ENCODE results near the gene CACNA1F.
"Not testable (repeated sequence)": the region's sequence is repeated elsewhere in the genome, so short reads cannot be mapped to it uniquely, and the experiment has no call there.

CACNA1F gene

GRCh38 chrX:49192722-49193328 lies 40.3 kb downstream of the CACNA1F start:
- DNase-seq, result no peak

DNA sequence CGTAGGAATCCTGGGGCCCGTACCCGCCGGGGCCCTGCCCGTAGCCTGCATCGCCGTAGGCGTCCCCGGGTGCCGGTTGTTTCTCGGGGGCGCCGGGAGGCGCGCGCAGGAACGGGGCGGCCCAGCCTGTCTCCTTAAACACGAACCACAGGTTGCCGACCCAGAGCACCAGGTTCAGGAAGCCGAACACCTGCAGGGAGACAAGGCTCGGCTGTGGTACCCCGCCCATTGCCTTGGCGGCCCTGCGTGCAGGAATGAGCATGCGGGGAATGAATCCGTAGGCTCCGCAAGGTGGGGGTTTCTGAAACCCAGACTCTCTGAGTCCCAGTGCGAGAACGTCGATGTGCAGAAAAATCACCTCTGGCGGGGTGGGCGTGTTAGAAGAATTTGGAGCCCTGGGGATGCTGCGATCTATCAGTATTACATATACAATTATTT lies 41.5 kb downstream of the CACNA1F start:
- no peak for DNase-seq

- peak; percentile 83 for DNase-seq
These were observed 42.1 kb downstream of the CACNA1F start for GRCh38 chrX:49190821-49191573.

GRCh38 chrX:49189606-49190005 lies 43.5 kb downstream of the CACNA1F start:
- no peak for DNase-seq

GRCh38 chrX:49188468-49189076 lies 44.6 kb downstream of the CACNA1F start:
- no peak for DNase-seq

DNA sequence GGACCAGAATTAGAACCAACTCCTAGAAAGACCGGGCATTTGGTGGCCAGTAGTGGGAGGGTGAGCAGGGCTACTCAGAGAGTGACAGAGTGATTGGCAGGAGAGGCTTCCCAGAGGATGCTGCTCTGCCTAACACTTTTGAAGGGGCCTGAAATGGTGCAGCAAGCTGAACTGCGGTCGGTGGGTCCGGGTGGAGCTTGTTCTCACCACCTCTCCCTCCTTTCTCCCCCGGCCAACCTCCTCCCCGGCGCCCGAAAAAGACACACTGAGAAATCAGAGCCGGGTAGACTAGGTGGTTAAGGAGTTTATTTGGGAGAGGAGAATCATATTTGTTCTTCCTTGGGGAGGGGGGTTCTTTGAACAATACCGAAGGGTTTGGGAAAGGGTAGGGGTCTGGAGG lies 45.6 kb downstream of the CACNA1F start:
- DNase-seq, result no peak

DNA sequence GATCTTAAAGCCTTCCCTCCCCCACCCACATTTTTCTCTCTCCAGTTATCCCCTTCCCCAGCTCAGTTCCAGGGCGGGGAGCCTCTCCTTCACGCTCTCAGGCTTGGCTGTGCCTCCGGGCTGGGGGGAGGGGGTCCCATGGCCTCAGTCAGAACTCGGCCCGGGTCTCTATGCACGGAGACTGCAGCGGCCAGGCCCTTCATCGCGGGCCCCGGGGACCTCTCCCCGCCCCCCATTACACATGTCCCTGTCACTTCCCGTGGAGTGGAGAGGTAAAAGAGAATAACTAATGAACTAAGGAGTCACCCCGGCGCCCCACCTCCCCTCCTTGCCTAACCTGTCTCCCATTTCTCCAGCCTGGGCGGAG lies 46.1 kb downstream of the CACNA1F start:
- no peak for DNase-seq

DNA sequence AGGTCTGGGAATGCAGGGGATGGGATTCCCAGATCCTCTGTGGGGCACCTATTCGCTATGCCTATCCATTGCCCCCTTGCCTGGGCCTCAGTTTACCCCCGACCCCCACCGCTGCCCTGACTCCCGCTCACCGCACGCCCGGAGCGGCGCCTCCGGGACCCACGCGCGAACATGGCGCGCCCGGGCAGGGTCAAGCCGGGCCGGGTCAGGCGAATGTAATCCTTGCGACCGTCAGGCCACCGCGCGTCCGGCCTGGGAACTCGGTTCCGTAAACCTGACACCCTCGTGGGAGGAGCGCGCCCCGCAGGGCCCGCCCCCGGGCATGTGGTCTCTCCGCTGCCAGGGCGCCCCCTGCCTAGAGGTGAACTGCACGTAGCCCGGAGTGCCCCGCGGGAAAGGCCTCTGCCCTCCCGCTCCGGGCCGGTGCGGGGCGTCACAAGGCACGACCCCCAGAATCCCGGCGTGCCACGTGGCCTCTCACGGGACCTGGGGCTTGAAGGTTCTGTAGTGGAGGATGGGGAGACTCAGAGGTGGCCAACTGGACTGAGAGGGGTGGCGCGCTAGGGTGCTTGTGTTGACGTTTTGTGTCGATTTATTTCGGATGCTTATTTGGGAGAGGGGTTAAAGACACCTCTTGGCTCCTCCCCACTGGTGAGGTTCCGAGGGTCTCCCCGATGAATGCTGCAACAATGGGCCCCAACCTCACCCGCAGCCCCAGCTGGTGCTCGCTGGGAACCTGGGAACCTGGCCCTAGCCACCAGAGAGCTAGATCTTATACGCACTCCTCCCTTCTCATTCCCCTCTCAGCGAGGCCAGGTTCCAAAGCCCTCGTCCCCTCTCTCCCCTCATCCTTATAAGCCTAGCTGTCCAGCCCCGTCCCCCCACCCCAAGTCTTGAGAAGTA lies 46.8 kb downstream of the CACNA1F start, which contains the start of gene PRICKLE3:
Gene PRICKLE3 (minus strand): TSS at position 249 of the 903 bp plus-strand sequence. CDS start 76 bp downstream, at position 173.
- peak; percentile 65 for DNase-seq

DNA sequence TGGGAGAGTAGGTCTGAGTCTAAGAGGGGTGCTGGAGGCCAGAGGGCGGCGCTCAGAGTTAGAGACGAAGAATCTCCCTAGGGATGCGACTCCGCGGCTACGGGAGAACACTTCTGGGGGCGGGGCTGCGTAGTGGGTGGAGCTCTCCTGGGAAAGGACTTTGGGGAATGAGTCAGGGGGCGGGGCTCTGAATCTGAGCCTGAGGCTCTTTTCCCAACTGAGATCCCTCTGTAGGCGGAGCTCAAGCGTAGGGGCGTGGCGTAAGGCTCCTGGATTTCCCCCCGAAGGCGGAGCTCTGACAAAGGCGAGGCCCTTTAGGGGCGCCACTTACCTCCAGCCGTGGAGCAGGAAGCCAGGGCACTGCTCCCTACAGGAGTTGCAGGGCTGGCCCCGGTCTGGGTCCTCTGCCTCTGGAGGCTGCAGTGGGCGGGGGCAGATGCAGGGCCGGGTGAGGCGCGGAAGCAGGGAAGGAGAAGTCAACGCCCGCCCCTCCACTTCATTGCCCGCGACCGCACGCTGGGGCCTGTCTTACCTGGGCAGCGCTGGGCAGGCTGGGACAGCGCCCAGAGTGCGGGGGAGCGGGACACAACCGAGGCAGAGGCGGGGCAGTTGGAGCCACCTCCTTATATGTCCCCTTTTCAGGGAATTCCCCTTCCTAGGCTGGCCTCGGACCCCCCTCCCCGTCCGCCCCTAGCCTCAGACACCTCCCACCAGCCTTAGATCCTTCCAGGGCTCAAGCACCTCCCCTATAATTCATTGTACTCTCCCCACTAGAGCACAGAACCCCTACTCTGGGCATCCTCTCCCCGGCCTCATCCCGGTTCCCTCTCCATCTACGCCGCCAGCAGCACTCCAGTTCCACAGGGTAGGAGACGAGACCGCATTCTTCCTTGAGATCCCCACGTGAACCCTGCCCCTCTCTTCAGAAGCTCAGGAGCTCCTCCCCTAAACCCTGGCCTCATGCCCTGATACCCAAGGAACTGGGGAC lies 48.6 kb downstream of the CACNA1F start:
- DNase-seq, result no peak

DNA sequence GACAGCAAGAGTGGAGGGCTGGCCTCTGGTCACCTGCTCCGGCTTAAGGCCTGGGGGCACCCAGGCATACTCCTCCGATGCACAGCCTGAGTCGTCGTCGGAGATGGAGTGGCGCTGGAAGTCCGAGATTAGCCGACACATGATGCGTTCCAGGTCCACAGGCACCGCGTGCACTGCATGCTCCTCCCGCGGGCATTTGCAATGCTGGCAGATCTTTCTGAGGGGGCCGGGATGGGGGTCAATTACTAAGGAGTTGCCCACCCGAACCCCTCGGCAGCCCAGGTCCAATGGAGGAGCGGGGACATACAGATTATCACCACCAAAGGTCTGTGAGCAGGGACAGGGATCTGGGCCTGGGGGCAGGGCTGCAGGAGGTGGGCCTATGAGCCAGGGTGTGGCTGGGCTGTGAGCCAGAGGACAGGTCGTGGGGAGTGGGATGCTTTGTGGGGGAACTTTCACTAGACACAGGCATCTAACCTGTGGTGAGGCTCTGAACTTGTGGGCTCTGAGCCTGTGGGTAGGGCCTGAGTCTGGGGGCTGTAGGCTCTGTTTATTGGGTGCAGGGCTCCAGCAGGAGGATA lies 49.3 kb downstream of the CACNA1F start:
- no peak for DNase-seq

GRCh38 chrX:49179358-49179757 lies 53.8 kb downstream of the CACNA1F start:
- DNase-seq, result no peak

DNA sequence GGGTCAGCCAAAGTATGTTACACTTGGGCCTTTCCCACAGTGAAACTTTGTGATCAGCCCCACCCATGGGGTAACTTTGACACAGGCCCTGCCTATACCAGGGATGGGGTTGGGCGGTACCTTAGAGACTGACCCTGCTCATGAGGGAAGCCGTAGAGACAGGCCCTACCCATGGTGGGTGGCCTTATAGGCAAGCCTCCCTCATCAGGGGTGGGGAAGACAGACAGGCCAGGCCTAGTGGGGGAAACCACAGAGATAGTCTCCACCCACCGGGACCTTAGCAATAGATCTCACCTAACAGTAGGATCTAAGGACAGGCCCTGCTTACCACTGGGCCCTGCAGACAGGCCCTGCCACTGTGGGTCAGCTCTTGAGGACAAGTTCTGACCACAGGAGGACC lies 54.6 kb downstream of the CACNA1F start:
- no peak for DNase-seq

- DNase-seq, result no peak
These were observed 55.2 kb downstream of the CACNA1F start for GRCh38 chrX:49177873-49178480.

GRCh38 chrX:49177338-49177833 lies 55.8 kb downstream of the CACNA1F start:
- no peak for DNase-seq

DNA sequence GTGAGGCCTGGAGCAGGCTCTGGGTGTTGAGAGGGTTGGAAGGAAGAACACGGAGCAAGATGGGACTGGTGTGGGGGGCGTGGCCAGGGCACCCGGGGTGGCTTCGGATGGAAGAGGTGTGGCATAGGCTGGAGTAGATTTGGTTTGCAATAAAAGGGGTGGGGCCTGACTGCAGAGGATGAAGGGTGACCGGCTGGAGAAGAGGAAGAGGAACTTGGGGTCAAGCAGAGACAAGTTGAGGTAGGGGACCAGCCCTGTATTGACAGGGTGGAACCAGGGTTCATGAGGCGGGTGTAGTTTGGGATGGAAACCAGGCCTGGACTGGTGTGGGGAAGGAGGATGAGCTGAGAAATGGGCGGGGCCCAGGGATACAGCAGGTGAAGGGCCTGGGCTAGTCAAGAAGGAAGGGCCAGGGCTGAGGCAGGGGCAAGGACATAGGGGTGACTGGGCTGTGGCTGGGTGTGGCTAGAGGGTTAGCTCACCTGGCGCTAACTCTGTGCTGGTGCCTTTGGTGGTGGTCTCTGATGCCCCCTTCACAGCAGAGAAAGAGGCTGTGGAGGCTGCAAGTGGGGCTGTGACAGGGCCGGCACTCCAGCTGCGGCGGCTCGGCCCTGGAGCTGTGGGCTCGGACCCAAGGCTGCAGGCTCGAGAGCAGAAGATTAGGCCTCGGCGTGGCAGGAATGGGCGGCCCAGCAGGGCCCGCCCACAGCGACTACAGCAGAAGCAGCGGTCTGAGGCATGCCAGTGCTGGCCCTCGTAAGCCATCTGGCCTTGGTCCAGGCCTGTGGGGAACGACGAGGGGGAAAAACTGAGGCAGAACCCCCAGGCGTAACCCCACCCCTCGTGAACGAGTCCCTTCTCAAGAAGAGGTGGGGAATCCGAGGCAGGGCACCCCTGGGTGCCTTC lies 56.5 kb downstream of the CACNA1F start:
- no peak for DNase-seq

DNA sequence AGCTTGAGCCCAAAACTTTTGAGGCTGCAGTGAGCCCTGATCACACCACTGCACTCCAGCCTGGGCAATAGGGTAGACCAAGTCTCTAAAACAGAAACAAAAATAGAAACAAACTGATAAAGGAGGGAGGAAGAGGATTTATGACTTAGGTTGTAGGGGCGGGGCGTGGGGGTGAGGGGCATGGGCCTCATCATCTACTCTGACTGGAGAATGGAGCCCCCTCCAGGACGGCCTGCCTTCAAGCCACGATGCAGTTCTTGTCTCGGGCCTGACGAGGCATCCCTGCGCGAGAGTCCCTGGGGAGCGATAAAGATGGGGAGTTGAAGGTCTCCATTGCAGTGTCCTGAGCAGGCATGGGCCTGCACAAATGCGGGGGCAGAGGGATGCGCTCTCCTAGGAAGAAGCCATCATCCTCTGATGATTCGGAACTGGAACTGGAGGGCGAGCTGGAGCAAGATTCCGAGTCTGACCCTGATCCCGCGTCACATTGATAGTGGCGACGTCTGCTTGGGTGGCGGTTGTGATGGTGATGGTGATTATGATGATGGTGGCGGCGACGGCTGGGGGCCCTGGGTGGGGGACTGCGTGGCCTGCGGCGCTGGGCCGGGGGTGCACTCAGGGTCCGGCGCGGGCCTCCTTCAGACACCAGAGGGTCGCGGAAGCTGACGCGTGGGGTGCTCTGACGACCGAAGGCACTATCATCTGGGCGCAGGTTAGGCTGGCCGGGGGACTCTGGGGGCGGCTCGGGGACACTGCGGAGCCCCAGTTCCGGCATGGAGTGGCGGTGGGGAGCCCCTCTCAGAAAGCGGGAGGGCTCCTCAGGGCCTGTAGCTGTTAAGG lies 57.5 kb downstream of the CACNA1F start:
- no peak for DNase-seq

- DNase-seq, result no peak
These were observed 58.4 kb downstream of the CACNA1F start for GRCh38 chrX:49174723-49175122.

GRCh38 chrX:49173544-49173943 lies 59.6 kb downstream of the CACNA1F start:
- DNase-seq, result not testable (repeated sequence)

Data from activated gamma-delta T cell treated with Interleukin-2 at 50 U/mL for 16 hours (primary cell).